GOT3 (cell line): ENCODE data around the gene TM4SF1.

Experiments used
- DNase-seq: peaks from one replicate; lab custom pipeline; 2025; ENCODE audit warnings: mixed read lengths; lab: John Stamatoyannopoulos, UW

The TM4SF1 gene

DNA sequence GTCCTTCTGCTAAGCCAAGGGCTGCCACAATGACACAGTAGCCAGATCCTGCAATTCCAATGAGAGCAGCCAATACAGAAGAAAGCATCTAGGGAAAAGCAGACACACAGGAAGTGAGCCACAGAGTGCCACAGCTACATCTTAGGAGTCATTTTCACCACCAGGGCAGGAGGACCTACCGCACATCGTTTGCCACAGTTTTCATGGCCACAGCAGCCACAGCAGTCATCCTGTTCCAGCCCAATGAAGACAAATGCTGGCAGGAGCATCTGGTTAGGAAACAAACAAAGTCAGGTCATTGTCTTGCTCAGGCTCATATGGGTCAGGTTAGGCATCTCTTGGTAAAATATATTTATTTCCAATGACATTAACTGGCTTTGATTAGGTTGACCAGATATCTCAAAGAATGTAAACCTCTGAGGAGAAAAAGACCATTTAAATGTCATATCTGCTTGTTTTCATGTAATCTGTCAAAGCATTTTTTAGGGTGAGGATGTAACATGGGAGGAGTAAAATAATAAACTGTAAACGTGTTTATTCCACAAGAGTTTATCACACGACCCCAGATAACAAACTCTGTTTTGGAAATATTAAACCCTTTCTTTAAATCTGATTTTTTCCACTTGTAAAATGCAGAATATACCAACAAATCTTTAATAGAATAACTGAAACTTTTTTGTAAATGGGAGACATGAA is 1.8 kb downstream of the TM4SF1 start:
- DNase-seq: no peak

DNA sequence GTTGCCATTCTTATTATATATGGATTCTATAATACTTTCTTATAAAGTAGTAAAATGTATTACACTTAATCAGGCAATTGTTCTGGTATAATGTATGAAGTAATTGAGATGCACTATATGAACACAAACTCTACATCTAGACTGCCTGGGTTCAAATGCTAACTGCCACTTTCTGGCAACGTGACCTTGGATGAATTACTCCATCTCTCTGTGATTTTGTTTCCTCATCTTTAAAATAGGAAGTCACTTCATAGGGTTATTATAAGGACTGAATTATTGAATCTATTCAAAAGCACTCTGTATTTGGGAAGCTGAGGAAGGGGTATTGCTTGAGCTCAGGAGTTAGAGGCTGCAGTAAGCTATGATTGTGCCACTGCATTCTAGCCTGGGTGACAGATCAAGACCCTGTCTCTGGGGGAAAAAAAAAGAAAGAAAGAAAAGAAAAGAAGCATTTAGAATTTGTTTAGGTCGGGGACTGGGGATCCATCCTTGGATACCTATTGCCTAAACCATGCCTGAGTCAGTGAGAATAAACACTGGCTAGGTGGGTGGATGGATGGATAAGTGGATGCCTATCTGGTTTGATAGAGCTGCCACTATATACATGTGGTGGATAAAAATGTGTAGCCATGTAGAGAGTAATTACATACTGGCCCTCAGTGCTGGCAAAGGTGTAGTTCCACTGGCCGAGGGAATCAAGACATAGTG is 2.5 kb downstream of the TM4SF1 start:
- DNase-seq: no peak

DNA sequence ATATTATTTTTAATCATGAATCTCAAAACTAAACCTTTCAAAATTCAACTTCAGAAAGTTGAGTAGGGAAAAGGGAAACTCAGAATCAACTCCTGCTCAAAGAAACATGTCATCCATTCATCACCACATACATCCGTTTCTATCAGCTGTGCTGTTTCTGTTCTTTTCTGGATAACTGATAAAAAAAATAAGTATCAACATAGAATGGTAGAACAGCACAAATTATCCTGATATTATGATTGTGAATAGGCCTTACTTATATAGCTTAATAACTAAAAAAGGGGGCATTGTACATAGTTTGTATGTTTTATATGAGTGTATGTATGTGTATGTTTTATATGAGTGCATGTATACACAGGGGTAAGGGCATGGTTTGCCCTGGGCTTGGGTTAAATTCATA is 3.1 kb downstream of the TM4SF1 start:
- DNase-seq: no peak

DNA sequence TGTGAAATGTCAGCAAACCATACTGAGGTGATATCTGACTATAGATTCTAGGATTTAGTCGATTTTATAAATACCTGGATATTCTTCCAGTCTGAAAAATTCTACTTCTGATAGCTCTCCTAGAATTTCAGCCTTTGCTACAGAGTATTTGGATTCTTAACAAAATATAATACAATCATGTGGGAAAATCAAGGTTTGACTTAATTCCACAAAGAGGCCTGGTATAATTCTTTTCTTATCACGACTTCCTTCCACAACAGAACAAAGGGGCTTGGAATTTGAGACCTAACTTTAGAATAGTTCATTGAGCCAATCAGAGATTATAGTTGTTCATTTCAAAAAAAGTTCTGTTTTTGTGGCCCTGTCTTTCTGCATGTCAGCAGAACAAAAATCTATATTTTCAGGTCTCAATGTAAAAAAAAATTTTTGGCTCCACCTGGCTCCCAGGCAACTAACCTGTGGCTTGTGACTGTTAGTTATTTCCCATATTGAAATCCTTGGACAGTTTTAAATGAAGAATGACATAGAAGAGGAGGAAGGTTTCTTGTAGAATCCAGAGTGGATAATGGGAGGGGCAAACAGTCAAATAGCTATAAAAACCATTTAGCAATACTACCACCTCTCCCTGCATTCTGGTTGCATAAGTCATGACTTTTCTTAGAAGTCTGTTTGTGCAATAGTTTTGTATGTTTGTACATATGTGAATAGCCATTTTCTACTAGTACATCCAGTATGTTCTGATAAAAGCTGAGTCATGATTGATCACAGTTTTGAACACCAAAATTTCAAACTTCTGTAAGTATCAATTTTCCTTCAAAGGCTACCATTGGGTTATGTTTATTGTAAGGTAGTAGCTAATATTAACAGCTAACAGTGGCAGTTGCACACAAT is 4.0 kb downstream of the TM4SF1 start:
- no peak for DNase-seq

DNA sequence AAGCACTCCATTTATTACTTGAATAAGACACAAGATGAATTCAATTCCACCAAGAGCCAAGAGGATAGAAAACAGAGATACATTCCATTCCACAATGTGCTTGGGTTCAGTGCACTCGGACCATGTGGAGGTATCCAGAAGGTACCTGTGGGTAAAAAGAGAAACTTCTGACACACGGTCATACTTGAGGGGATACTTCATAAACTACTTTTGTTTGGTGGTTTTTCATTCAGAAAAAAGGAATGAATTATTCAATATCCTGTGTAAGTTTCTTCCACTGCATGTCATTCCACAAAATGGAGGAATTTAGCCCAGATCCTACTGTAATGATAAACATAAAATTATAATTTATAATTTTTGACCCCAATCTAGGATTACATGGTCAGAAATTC is 5.7 kb downstream of the TM4SF1 start:
- no peak for DNase-seq

DNA sequence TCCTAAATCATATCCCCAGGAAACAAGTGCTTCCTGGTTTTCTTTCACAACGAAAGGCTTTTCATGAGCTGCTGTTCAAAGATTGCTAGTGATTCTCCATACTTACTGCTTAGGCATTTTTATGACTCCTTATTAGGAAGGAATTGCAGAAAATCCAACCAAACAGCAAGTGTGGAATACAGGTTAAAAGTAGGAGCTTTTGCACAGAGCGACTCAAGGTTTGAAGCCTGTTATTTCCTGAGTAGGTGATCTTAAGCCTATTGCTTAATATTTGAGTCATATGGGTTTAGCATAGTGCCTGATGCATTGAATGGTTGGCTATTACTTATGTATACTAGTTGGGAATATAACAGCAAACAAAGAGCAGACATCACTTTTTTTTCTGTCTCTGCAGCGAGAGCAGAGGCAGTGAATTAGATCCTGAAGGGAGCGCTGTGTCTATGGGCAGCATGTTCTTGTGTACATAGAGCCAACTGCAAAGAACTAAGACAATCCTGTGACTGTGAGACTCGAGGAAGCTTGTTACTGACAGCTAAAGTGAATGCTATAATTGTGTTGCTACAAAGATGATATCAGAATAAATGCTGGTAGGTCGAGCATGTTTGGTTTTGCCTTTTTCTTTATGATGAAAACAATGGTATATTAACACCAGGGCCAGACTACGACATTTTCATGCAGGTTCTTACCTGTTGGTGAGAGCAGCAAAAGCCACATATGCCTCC is 6.3 kb downstream of the TM4SF1 start:
- no peak for DNase-seq

DNA sequence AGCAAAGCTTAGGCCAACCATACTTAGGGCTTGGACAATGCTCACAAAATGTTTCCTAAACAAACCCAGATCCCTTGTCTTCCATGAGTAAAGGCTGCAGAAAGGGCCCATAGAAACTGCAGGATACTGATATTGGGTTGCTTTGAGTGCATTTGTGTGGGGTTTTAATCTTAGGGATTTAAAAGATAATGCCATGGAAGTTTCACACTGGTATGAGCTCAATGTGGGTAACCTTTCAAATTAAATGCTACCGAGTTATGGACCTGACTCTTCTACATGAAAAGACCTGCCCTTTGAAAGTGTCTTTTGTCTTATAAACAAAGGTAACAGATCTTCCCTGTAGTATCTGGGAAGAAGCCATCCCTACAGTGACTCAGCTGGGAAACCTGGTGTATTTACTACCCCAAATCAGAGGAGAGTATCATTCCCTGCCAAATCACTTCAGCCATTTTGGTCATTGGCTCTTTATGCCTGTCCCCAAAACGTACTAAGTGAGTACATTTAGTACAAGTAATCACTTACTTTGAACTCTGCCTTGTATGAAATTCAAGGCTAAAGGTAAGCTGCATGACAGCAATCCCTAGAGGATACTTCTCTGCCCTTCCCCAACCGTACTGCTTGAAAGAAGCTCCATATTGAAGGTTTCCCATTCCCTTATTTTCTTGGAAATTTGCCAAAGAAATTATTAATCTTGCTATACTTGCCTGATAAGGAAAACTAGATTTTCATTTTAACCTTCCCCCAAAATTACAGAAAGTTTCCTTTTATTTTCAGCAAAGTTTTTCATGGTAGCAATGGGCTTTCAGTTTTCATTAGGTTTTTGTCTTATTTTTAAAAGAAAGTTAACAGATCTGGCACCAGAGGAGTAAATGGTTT is 7.2 kb downstream of the TM4SF1 start:
- no peak for DNase-seq

DNA sequence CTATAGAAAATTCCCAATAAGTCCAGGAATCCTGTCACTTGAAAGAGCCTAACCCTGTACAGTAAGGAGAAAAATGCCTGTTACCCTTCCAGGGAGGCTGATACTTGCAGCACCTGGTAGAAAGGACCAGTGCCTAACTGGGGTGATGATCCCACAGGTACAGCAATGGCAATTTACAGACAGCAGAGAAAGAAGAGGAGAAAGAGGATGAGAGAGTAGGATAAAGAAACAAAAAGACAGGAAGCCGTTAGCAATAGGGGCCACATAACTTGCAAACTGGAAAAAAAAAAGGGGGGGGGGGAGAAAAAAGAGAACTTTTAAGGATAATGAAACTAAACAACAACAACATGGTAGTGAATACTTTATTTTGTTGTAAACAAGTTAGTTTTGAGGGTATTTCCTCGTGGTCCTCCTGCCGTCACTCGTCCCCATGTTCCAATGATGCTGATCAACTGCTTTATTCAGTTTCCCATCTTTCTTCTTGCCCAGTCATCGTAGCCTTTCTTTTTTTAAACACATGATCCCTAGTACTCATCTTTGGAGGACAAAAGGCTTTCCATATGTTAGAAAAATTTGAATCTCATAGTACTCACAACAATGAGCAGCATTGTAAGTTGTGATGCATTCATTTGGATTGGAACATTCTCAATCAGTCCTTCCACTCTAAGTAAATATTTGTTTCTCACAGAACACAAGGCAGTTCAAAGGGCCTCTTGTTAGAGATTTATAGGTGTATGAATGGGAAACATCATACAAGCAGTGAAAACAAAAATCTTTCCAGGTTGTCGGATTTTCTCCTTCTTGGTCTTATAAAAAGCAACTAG is 8.6 kb downstream of the TM4SF1 start:
- DNase-seq: no peak

DNA sequence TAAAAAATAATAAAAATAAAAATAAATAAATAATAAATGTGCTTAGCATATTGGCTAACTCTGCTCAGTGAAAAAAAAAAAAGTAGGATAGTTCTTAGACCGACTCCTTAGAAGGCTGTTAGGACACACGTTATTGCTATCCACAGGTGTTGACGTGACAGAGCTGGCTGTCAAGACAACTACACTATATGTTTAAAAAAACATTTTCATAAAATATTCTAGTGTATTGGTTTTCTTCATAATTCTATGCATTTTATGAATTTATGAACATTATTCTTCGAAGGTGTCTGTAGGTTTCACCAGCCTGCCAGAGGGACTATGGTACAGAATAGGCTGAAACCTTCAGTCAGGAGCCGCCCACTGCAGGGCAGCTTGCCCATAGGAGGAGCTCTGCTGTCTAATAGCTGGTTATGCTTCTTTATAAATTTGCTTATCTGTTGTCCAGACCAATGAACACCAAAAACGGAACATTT is 9.2 kb downstream of the TM4SF1 start:
- DNase-seq: no peak

DNA sequence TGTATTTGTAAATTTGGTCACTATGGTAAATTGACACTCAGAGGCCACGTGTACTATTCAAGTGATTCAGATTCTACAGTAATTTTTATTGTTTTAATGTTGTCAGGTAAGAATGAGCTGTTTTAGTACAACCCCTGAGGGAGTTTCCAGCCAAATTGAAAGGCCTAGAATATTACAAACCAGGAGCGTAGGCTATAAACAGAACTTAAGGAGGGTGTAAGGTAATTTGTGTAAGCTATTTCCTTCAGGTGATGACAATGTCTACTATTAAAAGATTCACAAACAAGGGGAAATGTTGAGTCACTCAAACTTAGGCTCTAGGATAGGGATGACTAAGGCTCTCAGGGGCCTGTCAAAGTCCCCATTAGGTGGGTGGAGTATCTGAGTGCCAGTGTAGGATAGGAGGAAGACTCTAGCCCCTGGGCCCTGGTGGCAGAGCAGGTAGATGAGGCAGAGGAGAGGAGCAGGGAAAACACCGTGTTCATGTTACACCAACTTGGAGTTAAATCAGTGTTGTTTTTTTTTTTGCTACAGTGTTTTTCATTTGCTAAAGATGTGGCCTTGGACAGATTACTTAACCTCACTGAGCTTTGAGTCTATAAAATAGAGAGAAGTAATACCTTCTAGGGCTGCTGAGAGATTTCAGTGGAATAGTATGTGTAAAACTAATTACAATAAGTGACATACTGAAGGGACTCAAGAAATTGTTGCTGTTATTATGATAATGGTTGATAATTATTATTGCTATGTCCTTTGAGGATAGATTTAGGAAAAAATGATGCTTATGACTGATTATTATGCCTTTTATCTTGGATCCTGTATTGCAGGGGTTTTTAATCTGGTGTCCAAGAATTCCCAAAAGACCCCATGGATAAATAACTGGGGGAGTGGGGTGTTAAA is 10.3 kb downstream of the TM4SF1 start:
- DNase-seq: no peak

DNA sequence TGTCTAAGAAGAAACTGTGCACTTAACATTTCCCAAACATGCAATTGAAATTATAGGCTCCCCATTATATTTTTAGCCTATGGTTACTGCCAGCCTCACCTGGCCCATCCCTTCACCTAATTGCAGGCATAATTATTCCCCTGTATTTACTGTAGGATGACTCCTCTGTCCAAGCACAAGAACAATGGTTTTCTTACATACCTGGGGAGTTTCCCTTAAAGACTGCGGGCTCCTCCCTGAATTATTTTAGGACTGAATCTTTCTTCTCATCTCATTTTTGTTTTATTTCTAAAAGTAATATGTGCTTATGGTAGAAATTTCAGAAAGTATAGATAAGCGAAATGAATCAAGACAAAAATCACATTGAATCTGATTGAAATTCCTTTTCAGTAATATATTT is 11.4 kb downstream of the TM4SF1 start:
- no peak for DNase-seq

DNA sequence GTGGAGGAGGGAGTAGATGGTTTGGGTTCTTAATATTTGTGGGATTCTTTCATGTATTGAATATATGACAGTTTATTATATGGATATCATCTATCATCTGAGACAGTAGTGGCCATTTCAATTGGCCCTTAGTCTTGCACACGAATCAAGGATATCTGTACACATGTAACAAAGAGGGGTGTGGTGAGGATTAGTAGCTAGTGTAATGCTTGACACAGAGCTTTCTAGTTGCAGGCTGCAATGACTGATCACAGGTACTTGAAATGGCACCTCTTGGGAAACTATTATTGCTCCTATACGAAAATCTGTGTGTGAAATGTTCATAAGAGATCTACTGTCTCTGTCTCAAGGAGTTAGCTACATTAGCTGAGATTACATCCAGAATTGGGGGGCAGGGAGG is 12.8 kb downstream of the TM4SF1 start:
- DNase-seq: no peak

DNA sequence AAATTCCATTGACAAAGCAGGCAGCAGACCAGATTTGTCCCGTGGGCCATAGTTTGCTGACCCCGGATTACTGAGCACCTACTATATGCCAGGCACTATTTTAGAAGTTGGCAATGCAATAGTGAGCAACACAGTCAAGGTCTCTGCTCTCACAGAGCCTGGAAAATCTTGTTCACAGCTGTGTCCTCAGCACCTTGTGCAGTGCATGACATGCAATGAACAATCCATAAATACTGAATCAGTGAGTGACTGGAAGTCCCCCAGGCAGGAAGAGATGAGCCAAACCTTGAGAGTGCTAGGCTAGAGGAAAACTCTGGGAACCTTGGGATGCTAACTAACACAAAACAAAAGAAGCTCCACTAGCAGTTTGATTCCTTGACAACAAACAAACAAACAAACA is 14.4 kb downstream of the TM4SF1 start:
- DNase-seq: no peak

DNA sequence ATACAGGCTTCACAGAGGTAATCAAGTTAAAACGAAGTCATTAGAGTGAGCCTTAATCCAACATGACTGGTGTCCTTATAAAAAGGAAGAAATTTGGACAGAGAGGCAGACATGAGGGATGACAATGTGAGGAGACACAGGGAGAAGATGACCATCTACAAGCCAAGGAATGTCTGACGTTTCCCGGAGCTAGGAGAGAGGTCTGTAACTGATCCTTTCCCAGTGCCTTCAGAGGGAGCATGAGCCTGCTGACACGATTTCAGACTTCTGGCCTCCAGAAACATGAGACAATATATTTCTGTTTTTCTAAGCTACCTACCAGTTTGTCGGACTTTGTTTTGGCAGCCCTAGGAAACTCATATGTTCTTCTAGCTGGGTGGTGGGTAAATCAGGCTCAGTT is 15.1 kb downstream of the TM4SF1 start:
- no peak for DNase-seq

DNA sequence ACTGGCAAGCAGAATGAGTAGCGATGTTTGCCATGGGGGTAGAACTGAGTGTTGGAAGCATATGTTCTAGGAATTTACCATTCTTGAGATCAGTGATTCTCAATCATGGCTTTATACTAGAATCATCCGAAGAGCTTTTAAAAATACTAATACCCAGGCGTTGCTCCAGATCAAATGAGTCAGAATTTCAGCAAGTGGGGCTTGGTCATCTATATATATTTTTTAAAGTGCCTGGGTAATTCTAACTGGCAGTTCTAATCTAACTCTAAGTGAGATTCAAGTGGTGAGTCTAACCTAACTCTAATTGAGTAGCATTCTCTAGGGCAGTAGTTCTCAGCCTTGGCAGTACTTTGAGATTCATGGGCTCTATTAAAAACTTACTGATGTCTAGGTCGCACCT is 20.8 kb downstream of the TM4SF1 start:
- DNase-seq: no peak

DNA sequence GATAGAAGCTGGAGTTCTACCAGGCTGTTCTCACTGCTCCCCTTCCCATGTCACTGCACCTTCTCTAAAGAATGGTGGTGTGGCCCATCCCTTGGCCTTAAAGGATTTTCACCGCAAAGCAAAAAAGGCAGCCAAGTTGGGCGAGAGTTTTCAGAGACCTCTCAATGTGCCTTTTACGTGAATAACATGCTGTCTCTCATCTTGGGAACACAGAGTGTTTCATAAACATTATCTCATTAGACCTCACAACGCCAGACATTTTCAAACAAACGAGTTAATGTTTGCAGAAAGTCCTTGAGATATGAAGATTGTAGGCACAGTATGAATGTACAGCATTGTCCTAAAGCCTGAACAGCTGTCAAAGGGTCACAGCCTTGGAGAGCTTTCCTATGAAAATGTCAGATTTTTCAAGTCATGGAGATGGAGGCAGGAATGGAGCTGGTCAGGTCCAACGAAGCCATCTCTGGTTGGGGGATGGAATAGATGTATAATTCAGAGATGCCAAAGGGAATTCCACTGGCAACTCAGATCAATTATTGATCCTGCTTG is 21.3 kb downstream of the TM4SF1 start:
- DNase-seq: no peak

DNA sequence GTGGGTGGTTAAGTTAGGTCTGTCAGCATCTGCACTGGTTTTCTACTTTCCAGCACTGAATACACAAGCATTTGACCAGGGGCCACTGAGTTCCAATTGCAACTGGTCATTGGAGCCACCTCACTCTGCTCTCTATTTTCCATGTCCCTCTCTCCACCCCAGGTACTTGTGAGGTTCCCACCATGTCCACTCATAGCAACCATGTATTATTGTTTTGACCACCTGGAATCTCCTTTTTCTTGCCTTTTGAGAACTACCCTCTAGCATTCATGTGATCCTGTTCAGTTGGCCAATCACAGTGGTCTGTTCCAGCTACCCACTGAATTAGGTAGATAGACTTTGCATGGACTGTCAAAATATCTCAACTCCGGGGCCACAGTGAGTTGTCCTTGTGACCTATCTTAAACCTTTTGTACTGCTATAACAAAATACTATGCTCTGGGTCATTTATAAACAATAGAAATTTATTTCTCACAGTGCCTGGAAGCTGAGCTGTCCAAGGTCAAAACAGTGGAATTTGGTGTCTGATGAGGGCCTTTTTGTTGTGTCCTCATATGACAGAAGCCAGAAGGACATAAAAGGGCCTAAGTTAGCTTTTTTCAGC is 23.8 kb downstream of the TM4SF1 start:
- DNase-seq: no peak

DNA sequence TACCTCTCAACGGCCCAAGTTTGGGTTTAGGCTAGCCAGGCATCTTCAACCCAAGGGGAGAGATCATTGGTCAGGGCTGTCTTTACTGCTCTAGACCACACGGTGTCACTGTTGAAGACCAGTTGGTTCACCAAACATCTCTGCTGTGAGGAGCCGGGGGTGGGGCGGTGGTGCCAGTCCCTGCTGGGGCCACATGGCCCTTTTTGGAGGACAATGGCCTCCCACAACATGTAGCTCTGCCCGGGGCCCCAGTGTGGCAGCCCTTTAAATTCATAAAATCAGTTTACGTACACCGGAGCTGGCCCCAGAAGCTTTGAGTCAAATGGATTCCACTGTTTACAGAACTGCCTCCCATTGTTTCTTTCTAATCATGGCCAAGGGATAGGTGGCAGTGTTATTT is 24.9 kb downstream of the TM4SF1 start:
- DNase-seq: no peak
